ENCODE data around the gene SIRT1. TPM values are rescaled to one million over a fixed set of nuclear protein-coding genes. Genes with fewer than 3 reads are reported as not detected.
A peak's percentile ranks its signal among the peaks of the same experiment; 100 is the strongest.

SIRT1 gene
- total and polyA plus RNA-seq, 3 experiments from 2014 or later, result 20.1 to 26.5 (median 24.8) TPM

GRCh38 chr10:67878133-67878532 is 6.3 kb upstream of the SIRT1 start:
- no peak for DNase-seq
- no peaks in the 10 kb centered on the region for H3K4me1 ChIP-seq (ENCODE audit: insufficient read depth, low read length)
- CTCF ChIA-PET, result no interaction called here
- no peak overlapping the region for H3K27ac ChIP-seq (ENCODE audit: low read depth, low read length)
- H3K9me3 Mint-ChIP-seq, result no peaks in the 10 kb centered on the region
- POLR2A ChIA-PET, result interaction anchor here (0.6 to 0.8 kb wide), 3 partner anchors 82 to 1364 kb away, joined by 3 to 4 read pairs (median 3); no protein-coding TSS in a partner anchor
- H3K4me3 ChIP-seq (ENCODE audit: low read length), result no peak overlapping the region
- no peaks in the 10 kb centered on the region for H3K4me1 Mint-ChIP-seq
- no peaks in the 10 kb centered on the region for H3K27me3 Mint-ChIP-seq
- no peak overlapping the region for H3K27ac Mint-ChIP-seq
- no peaks in the 10 kb centered on the region for H3K36me3 ChIP-seq (ENCODE audit: insufficient read depth, low read length)
- H3K27me3 ChIP-seq (ENCODE audit: insufficient read depth, low read length, poor library complexity, severe bottlenecking), result no peaks in the 10 kb centered on the region
- H3K4me3 Mint-ChIP-seq, result peak overlapping the region in 1 of 7 donors; percentile 36
- no peaks in the 10 kb centered on the region for H3K9me3 ChIP-seq (ENCODE audit: low read length)
- H3K36me3 Mint-ChIP-seq, result no peaks in the 10 kb centered on the region

GRCh38 chr10:67883710-67884312 is 645 bp upstream of the SIRT1 start:
- Histone ChIP-seq H3K36me3 (ENCODE audit: insufficient read depth, low read length) (peaks cover 18% of the 10 kb centered on the region), H3K27me3 (ENCODE audit: insufficient read depth, low read length, poor library complexity, severe bottlenecking) (no peaks in the 10 kb centered on the region), H3K4me3 (ENCODE audit: low read length) (peak overlapping the region; percentile 54), H3K27ac (ENCODE audit: low read depth, low read length) (peak overlapping the region; percentile 84), H3K4me1 (ENCODE audit: insufficient read depth, low read length) (peaks cover 30% of the 10 kb centered on the region), H3K9me3 (ENCODE audit: low read length) (no peaks in the 10 kb centered on the region)
- H3K27me3 Mint-ChIP-seq, result no peaks in the 10 kb centered on the region
- peak overlapping the region; percentile 92 to 98 (median 96) for H3K27ac Mint-ChIP-seq
- peaks cover 32 to 39% (median 34%) of the 10 kb centered on the region in 3 donors for H3K4me1 Mint-ChIP-seq
- H3K4me3 Mint-ChIP-seq, result peak overlapping the region; percentile 84 to 97 (median 92)
- ChIA-PET CTCF (interaction anchor here (0.9 to 6.7 kb wide), 4 partner anchors 22 to 268 kb away, joined by 3 to 25 read pairs (median 4); no protein-coding TSS in a partner anchor), POLR2A (interaction anchor here (0.5 to 3.4 kb wide), 5 partner anchors 21 to 449 kb away, joined by 3 to 23 read pairs (median 4); partner anchors contain the start of genes HNRNPH3 and PBLD)
- no peak for DNase-seq
- no peaks in the 10 kb centered on the region for H3K9me3 Mint-ChIP-seq
- H3K36me3 Mint-ChIP-seq, result peaks cover 6 to 33% (median 9%) of the 10 kb centered on the region in 3 donors

DNA sequence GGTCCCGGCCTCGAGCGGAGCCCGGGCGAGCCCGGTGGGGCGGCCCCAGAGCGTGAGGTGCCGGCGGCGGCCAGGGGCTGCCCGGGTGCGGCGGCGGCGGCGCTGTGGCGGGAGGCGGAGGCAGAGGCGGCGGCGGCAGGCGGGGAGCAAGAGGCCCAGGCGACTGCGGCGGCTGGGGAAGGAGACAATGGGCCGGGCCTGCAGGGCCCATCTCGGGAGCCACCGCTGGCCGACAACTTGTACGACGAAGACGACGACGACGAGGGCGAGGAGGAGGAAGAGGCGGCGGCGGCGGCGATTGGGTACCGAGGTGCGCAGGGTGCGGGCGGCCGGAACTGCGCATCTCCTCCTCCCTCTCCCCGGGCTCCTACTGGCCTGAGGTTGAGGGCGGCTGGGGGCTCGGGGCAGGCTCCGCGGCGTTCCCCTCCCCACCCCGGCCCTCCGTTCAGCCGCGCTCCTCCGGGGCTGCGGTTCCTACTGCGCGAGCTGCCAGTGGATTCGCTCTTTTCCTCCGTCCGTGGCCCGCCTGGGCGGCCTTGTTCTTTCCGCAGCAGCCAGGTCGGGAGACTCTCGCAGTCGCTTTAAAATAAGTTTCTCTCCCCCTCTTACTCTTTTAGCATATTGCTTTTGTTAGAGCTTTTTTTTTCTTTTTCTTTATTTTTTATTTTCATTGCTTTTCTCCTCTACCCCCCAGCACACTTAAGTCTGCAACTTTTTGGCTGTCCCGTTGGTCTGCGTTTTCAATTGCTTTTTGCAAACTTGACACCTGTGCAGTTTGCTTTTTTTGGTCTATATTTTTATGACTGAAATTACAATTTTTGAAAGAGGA is 600 bp downstream of the SIRT1 start:
- H3K4me1 ChIP-seq (ENCODE audit: insufficient read depth, low read length), result peaks cover 32% of the 10 kb centered on the region
- peak; percentile 73 to 85 (median 79) for DNase-seq
- H3K27me3 ChIP-seq (ENCODE audit: insufficient read depth, low read length, poor library complexity, severe bottlenecking), result no peaks in the 10 kb centered on the region
- peak overlapping the region; percentile 60 for H3K4me3 ChIP-seq (ENCODE audit: low read length)
- Mint-ChIP-seq H3K36me3 (peaks cover 13 to 44% (median 18%) of the 10 kb centered on the region in 3 donors), H3K27me3 (no peaks in the 10 kb centered on the region), H3K27ac (peak overlapping the region; percentile 72 to 97 (median 92)), H3K9me3 (no peaks in the 10 kb centered on the region), H3K4me1 (peaks cover 41 to 49% (median 44%) of the 10 kb centered on the region in 3 donors), H3K4me3 (peak overlapping the region; percentile 84 to 98 (median 92))
- POLR2A ChIA-PET, result interaction anchor here (0.6 to 3.4 kb wide), 6 partner anchors 10 to 451 kb away, joined by 3 to 23 read pairs (median 3); partner anchors contain the start of genes HNRNPH3 and PBLD
- CTCF ChIA-PET, result interaction anchor here (0.7 to 6.7 kb wide), 6 partner anchors 17 to 189 kb away, joined by 3 to 25 read pairs (median 4); no protein-coding TSS in a partner anchor
- peaks cover 30% of the 10 kb centered on the region for H3K36me3 ChIP-seq (ENCODE audit: insufficient read depth, low read length)
- peak overlapping the region; percentile 84 for H3K27ac ChIP-seq (ENCODE audit: low read depth, low read length)
- no peaks in the 10 kb centered on the region for H3K9me3 ChIP-seq (ENCODE audit: low read length)

GRCh38 chr10:67893637-67894036 is 9.2 kb downstream of the SIRT1 start:
- Mint-ChIP-seq H3K9me3 (no peaks in the 10 kb centered on the region), H3K4me1 (peaks cover 27 to 45% (median 37%) of the 10 kb centered on the region in 3 donors), H3K4me3 (no peak overlapping the region), H3K36me3 (peaks cover 17 to 81% (median 26%) of the 10 kb centered on the region in 3 donors), H3K27me3 (no peaks in the 10 kb centered on the region), H3K27ac (peak overlapping the region in 1 of 8 donors; percentile 40)
- ChIA-PET CTCF (no interaction called here), POLR2A (no interaction called here)
- no peaks in the 10 kb centered on the region for H3K9me3 ChIP-seq (ENCODE audit: low read length)
- H3K36me3 ChIP-seq (ENCODE audit: insufficient read depth, low read length), result peaks cover 52% of the 10 kb centered on the region
- no peak for DNase-seq
- H3K4me1 ChIP-seq (ENCODE audit: insufficient read depth, low read length), result peaks cover 4% of the 10 kb centered on the region
- no peak overlapping the region for H3K4me3 ChIP-seq (ENCODE audit: low read length)
- no peak overlapping the region for H3K27ac ChIP-seq (ENCODE audit: low read depth, low read length)
- H3K27me3 ChIP-seq (ENCODE audit: insufficient read depth, low read length, poor library complexity, severe bottlenecking), result no peaks in the 10 kb centered on the region

DNA sequence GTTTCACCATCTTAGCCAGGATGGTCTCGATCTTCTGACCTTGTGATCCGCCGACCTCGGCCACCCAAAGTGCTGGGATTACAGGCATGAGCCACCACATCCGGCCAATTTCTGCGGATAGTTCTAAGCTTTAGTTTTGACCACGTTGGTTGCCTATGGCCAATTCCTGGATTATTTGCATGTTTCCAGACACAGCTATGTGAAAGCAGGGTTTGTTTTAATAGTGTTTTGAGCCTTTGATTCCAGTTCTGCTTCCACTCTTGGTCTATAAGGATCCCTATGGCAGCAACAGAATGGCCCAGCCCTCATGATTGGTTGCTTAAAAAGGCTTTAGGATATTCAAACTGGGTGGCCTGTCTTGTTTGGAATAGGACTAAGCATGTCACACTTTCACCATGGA is 19.1 kb downstream of the SIRT1 start:
- Histone ChIP-seq H3K9me3 (ENCODE audit: low read length) (no peaks in the 10 kb centered on the region), H3K4me1 (ENCODE audit: insufficient read depth, low read length) (no peaks in the 10 kb centered on the region), H3K27me3 (ENCODE audit: insufficient read depth, low read length, poor library complexity, severe bottlenecking) (no peaks in the 10 kb centered on the region), H3K27ac (ENCODE audit: low read depth, low read length) (no peak overlapping the region), H3K36me3 (ENCODE audit: insufficient read depth, low read length) (peaks cover 34% of the 10 kb centered on the region), H3K4me3 (ENCODE audit: low read length) (no peak overlapping the region)
- Mint-ChIP-seq H3K9me3 (no peaks in the 10 kb centered on the region), H3K36me3 (peaks cover 0 to 81% (median 8%) of the 10 kb centered on the region in 3 donors), H3K4me1 (peaks cover 24 to 45% (median 40%) of the 10 kb centered on the region in 3 donors), H3K27ac (peak overlapping the region in 2 of 8 donors; percentile 33 to 42), H3K27me3 (no peaks in the 10 kb centered on the region), H3K4me3 (peak overlapping the region in 1 of 7 donors; percentile 63)
- ChIA-PET POLR2A (no interaction called here), CTCF (no interaction called here)
- no peak for DNase-seq

DNA sequence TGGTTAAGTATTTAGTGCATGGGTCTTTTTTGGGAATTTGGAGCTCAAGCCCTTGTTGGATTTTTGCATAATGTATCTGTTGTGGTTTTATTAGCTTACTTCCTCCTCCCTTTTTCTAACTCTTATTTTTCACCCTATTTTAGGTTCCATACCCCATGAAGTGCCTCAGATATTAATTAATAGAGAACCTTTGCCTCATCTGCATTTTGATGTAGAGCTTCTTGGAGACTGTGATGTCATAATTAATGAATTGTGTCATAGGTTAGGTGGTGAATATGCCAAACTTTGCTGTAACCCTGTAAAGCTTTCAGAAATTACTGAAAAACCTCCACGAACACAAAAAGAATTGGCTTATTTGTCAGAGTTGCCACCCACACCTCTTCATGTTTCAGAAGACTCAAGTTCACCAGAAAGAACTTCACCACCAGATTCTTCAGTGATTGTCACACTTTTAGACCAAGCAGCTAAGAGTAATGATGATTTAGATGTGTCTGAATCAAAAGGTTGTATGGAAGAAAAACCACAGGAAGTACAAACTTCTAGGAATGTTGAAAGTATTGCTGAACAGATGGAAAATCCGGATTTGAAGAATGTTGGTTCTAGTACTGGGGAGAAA is 28.0 kb downstream of the SIRT1 start:
- Mint-ChIP-seq H3K36me3 (peaks cover 19 to 83% (median 22%) of the 10 kb centered on the region in 3 donors), H3K27ac (peak overlapping the region; percentile 7 to 59 (median 35)), H3K4me3 (no peak overlapping the region), H3K4me1 (peaks cover 22 to 36% (median 32%) of the 10 kb centered on the region in 3 donors), H3K27me3 (no peaks in the 10 kb centered on the region), H3K9me3 (no peaks in the 10 kb centered on the region)
- Histone ChIP-seq H3K36me3 (ENCODE audit: insufficient read depth, low read length) (peaks cover 65% of the 10 kb centered on the region), H3K4me3 (ENCODE audit: low read length) (no peak overlapping the region), H3K9me3 (ENCODE audit: low read length) (no peaks in the 10 kb centered on the region), H3K27me3 (ENCODE audit: insufficient read depth, low read length, poor library complexity, severe bottlenecking) (no peaks in the 10 kb centered on the region), H3K4me1 (ENCODE audit: insufficient read depth, low read length) (no peaks in the 10 kb centered on the region), H3K27ac (ENCODE audit: low read depth, low read length) (no peak overlapping the region)
- DNase-seq, result no peak
- ChIA-PET POLR2A (interaction anchor here (0.5 to 0.6 kb wide), 2 partner anchors 27 to 29 kb away, joined by 3 to 8 read pairs; no protein-coding TSS in a partner anchor), CTCF (interaction anchor here (1.0 kb wide), 1 partner anchor 57 kb away, joined by 3 read pairs; no protein-coding TSS in a partner anchor)

DNA sequence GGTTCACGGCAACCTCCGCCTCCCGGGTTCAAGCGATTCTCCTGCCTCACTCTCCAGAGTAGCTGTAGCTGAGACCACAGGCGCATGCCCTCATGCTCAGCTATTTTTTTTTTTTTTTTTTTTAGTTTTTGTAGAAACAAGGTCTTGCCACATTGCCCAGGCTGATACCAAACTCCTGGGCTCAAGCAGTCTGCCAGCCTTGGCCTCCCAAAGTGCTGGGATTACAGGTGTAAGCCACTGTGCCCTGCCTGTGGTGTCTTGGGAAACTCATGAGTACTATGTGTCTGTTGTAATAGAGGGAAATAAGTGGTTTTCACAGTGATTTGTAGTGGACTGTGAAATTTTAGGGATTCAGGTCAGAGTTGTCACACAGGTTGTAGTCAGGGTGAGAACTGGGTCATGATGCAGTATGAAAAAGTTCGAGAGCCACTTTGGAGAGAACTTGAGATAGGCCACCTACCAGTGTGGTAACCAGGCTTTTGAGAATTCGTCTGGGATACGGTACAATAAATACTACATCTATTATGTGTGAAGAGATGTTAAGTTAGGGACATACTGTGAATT is 30.4 kb downstream of the SIRT1 start:
- POLR2A ChIA-PET, result interaction anchor here (0.6 kb wide), 1 partner anchor 232 kb away, joined by 3 read pairs; no protein-coding TSS in a partner anchor
- peak overlapping the region in 5 of 8 donors; percentile 2 to 61 (median 18) for H3K27ac Mint-ChIP-seq
- CTCF ChIA-PET, result no interaction called here

More for the DNA sequence above, 30.4 kb downstream of the SIRT1 start:
- Mint-ChIP-seq H3K4me1 (peaks cover 22 to 33% (median 26%) of the 10 kb centered on the region in 3 donors), H3K36me3 (peaks cover 13 to 71% (median 20%) of the 10 kb centered on the region in 3 donors), H3K4me3 (no peak overlapping the region), H3K27me3 (no peaks in the 10 kb centered on the region), H3K9me3 (no peaks in the 10 kb centered on the region)
- Histone ChIP-seq H3K27ac (ENCODE audit: low read depth, low read length) (no peak overlapping the region), H3K36me3 (ENCODE audit: insufficient read depth, low read length) (peaks cover 41% of the 10 kb centered on the region), H3K4me1 (ENCODE audit: insufficient read depth, low read length) (no peaks in the 10 kb centered on the region), H3K27me3 (ENCODE audit: insufficient read depth, low read length, poor library complexity, severe bottlenecking) (no peaks in the 10 kb centered on the region), H3K4me3 (ENCODE audit: low read length) (no peak overlapping the region), H3K9me3 (ENCODE audit: low read length) (no peaks in the 10 kb centered on the region)
- DNase-seq, result no peak

Measured in CD8-positive, alpha-beta memory T cell (primary cell).